Midbrain (tissue), 1 donor: Measurements from ENCODE around the gene SUPT4H1.
"Not testable (repeated sequence)": the region's sequence is repeated elsewhere in the genome, so short reads cannot be mapped to it uniquely, and the experiment has no call there.

Source experiments
- DNase-seq: peaks from one replicate; lab custom pipeline; 2025; lab: John Stamatoyannopoulos, UW

SUPT4H1 gene

DNA sequence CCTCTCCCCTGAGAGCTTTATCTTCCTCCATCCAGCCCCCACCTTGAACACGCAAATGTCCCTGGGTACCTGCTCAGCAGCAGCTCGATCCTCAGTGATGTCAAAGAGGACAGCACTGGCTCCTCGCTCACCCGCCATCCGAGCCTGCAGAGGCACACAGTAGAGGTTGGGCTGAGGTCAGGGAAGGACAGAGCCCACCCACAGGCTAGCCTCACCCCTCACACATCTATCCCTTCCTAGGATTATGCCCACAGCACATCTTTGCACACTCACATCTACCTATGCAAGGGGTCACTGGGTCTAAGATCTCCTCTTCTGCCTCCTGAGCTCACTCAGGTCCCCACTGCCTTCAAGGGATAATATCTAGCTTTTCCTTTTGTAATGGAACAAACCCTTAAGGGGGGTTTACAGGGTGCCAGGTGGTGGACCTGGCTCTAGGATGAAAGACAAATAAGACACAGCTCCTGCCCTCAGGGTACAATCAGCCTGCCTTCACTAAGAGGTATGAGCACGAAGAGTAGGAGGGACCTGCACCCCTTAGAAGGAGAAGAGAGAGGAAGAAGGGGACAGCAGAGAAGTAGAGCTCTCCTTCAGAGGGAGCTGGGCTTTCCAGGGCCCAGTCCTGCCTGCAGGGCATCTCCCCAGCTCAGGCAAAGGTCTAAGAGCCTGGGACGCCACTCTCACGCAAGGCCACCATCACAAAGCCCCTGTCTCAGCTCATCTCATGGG lies 11.6 kb upstream of the SUPT4H1 start:
- DNase-seq = no peak

GRCh38 chr17:58362368-58363014 lies 10.5 kb upstream of the SUPT4H1 start:
- DNase-seq = no peak

- DNase-seq = no peak
These were observed 8.5 kb upstream of the SUPT4H1 start for GRCh38 chr17:58360296-58361063.

DNA sequence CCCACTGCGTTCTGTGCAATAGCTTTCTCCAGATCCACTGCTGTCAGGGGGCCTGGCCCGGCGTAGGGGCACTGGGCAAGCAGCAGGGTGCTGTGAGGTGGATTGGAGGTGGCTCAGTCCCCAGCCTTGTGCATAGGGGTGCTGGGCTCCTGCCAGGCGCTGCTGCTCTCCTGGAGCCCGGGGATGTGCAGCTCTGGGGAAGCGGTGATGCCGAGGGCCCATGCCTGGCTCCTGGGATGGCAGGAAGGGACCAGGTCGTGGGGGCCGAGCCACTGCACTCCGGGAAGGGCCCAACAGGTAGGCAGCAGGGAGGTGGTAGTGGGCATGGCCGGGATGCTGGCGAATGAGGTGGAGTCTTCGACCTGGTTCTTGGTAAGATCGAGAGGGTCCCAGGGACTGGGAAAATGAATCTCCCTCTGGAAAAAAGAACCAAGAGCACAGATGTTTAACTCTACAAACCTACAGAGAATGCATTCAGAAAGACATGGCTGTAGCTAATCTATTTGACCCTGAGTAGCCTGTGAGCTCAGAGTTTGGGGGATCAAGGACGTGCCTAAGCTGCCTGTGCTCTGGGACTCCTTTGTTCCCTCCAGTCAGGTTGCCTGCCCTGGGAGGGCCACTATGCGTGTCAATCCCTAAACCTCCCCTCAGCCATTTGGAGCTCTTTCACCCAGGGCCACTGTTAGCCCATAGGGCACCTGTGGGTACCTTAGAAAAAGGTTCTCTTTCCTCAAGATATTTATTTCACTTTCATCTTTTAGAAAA lies 6.6 kb upstream of the SUPT4H1 start:
- DNase-seq = no peak

- no peak for DNase-seq
These were observed 5.6 kb upstream of the SUPT4H1 start for GRCh38 chr17:58357312-58358297.

GRCh38 chr17:58356231-58356630 lies 4.2 kb upstream of the SUPT4H1 start:
- DNase-seq = no peak

GRCh38 chr17:58354541-58355216 lies 2.7 kb upstream of the SUPT4H1 start:
- no peak for DNase-seq

GRCh38 chr17:58353389-58353825 lies 1.4 kb upstream of the SUPT4H1 start:
- DNase-seq = no peak

GRCh38 chr17:58352596-58353388 lies 791 bp upstream of the SUPT4H1 start:
- no peak for DNase-seq

- no peak for DNase-seq
These were observed 819 bp downstream of the SUPT4H1 start for GRCh38 chr17:58351182-58351581.

- no peak for DNase-seq
These were observed 4.0 kb downstream of the SUPT4H1 start for GRCh38 chr17:58348038-58348437.

GRCh38 chr17:58345500-58345899 lies 6.5 kb downstream of the SUPT4H1 start:
- DNase-seq = no peak

GRCh38 chr17:58344791-58345157 lies 7.2 kb downstream of the SUPT4H1 start:
- no peak for DNase-seq

- peak; percentile 28 for DNase-seq
These were observed 7.8 kb downstream of the SUPT4H1 start for GRCh38 chr17:58344047-58344790.

GRCh38 chr17:58343131-58343530 lies 8.9 kb downstream of the SUPT4H1 start:
- no peak for DNase-seq

DNA sequence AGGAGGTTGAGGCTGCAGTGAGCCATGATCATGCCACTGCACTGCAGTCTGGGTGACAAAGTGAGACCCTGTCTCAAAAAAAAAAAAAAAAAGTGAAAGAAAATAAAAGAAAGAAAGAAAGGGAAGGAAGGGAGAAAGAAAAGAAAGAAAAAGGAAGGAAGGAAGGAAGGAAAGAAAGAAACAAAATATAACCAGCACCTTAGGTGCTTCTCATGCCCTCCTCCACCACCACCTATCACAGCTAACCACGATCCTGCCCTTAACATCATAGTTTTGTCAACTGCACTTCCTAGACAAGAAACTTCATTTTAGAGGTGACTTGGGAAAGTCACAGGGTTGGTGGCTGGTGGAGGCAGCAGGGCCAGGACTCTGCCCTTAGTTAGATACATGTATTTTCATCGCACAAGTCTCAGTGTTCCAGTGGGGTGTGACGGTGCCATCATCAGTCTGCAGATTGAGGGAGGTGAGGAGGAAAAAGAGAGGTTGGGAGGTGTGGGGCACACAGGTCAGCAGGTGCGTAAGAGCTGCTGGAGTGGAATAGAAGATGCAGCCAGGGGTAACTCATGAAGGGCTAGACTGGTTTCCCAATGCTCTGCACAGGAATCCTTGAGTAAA lies 10.0 kb downstream of the SUPT4H1 start:
- DNase-seq = no peak

GRCh38 chr17:58341136-58341860 lies 10.7 kb downstream of the SUPT4H1 start:
- not testable (repeated sequence) for DNase-seq
